Measurements from ENCODE around the gene MAGI2. TPM values are rescaled to one million over a fixed set of nuclear protein-coding genes. Genes with fewer than 3 reads are reported as not detected.

Gene MAGI2
- total and polyA plus RNA-seq, 2 experiments from 2014 or later: 3.5 to 4.1 TPM

DNA sequence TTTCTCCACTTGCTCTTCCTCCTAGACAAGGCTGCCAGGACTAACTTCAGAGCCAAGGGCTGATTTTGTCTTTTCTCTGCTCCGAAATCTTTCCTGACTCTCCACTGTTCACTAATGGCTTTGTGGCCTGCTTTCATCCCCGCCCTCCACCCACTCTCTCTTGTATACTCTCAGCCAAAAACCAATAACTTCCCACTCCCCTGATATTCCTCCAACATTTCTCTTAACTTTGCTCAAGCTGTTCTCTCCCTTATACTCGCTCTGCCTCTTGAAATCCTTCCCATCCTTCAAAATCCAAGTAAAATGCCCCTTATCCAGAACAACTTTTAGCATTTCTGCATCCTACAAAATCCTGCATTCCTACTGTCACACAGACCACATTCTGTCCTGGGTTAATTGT, 1440.1 kb downstream of the MAGI2 start:
- in situ Hi-C loops (cut with MboI): no loop called here
- 40 to 61% methylated on average over 3 of the region's 3 CpGs for WGBS, 2 experiments (ENCODE audit: low coverage in 1 of 2, low lambda C conversion rate in 2 of 2, missing lambda C conversion rate in 2 of 2)
- no peak for DNase-seq

GRCh38 chr7:78011642-78012041, 1441.8 kb downstream of the MAGI2 start:
- H3K36me3 ChIP-seq (ENCODE audit: low read depth): no peaks in the 10 kb centered on the region
- in situ Hi-C loops (cut with MboI): no loop called here

More for the DNA sequence above, 1440.1 kb downstream of the MAGI2 start:
- Histone ChIP-seq H3K27me3 (replicated peaks; ENCODE audit: insufficient read depth) (no peaks in the 10 kb centered on the region; the same call in 1 of the 2 replicates), H3F3A (ENCODE audit: insufficient read depth) (no peaks in the 10 kb centered on the region), H3K9me3 (ENCODE audit: low read depth) (no peaks in the 10 kb centered on the region), H4K20me1 (ENCODE audit: insufficient read depth) (no peaks in the 10 kb centered on the region), H3K4me1 (ENCODE audit: insufficient read depth) (0 out of 2 replicates have a peak, but pooled peaks cover 8% of the 10 kb centered on the region), H3K9me2 (ENCODE audit: insufficient read depth) (no peaks in the 10 kb centered on the region), H3K27ac (no peak overlapping the region), H3K4me3 (no peak overlapping the region), H3K4me2 (ENCODE audit: unreplicated experiment) (no peak overlapping the region), H2AFZ (no peak overlapping the region), H3K36me3 (ENCODE audit: low read depth) (no peaks in the 10 kb centered on the region), H3K79me2 (ENCODE audit: insufficient read depth) (no peaks in the 10 kb centered on the region), H3K9ac (no peak overlapping the region)
- TF ChIP-seq EZH2 (IDR thresholded peaks at IDR 0.05; ENCODE audit: insufficient read depth, poor library complexity, severe bottlenecking): no peak

GRCh38 chr7:78007231-78007630, 1446.2 kb downstream of the MAGI2 start:
- no peaks in the 10 kb centered on the region for H3K79me2 ChIP-seq (ENCODE audit: insufficient read depth)
- 56 to 63% methylated on average over 3 of the region's 3 CpGs for WGBS, 2 experiments (ENCODE audit: low coverage in 1 of 2, low lambda C conversion rate in 2 of 2, missing lambda C conversion rate in 2 of 2)
- H3K27me3 ChIP-seq (replicated peaks; ENCODE audit: insufficient read depth): no peaks in the 10 kb centered on the region; the same call in 1 of the 2 replicates
- no peak overlapping the region for H3K4me3 ChIP-seq
- in situ Hi-C loops (cut with MboI): no loop called here
- TF ChIP-seq EZH2 (IDR thresholded peaks at IDR 0.05; ENCODE audit: insufficient read depth, poor library complexity, severe bottlenecking) (no peak), EZH2phosphoT487 (IDR thresholded peaks at IDR 0.05; ENCODE audit: insufficient read depth, low read depth) (no peak)
- no peak overlapping the region for H2AFZ ChIP-seq
- H3K9me2 ChIP-seq (ENCODE audit: insufficient read depth): no peaks in the 10 kb centered on the region
- H3K9me3 ChIP-seq (ENCODE audit: low read depth): no peaks in the 10 kb centered on the region
- H3K27ac ChIP-seq: no peak overlapping the region
- H4K20me1 ChIP-seq (ENCODE audit: insufficient read depth): no peaks in the 10 kb centered on the region
- no peak for DNase-seq
- H3K9ac ChIP-seq: no peak overlapping the region
- H3K36me3 ChIP-seq (ENCODE audit: low read depth): no peaks in the 10 kb centered on the region
- H3F3A ChIP-seq (ENCODE audit: insufficient read depth): no peaks in the 10 kb centered on the region
- H3K4me1 ChIP-seq (ENCODE audit: insufficient read depth): no peaks in the 10 kb centered on the region
- H3K4me2 ChIP-seq (ENCODE audit: unreplicated experiment): no peak overlapping the region

More at GRCh38 chr7:78011642-78012041, 1441.8 kb downstream of the MAGI2 start:
- no peak for TF ChIP-seq EZH2 (IDR thresholded peaks at IDR 0.05; ENCODE audit: insufficient read depth, poor library complexity, severe bottlenecking)
- TF ChIP-seq EZH2phosphoT487 (IDR thresholded peaks at IDR 0.05; ENCODE audit: insufficient read depth, low read depth): no peak
- H3K9me3 ChIP-seq (ENCODE audit: low read depth): no peaks in the 10 kb centered on the region
- no peaks in the 10 kb centered on the region for H3K9me2 ChIP-seq (ENCODE audit: insufficient read depth)
- no peak overlapping the region for H3K4me2 ChIP-seq (ENCODE audit: unreplicated experiment)
- H4K20me1 ChIP-seq (ENCODE audit: insufficient read depth): no peaks in the 10 kb centered on the region
- H3F3A ChIP-seq (ENCODE audit: insufficient read depth): no peaks in the 10 kb centered on the region
- no peaks in the 10 kb centered on the region; the same call in 1 of the 2 replicates for H3K27me3 ChIP-seq (replicated peaks; ENCODE audit: insufficient read depth)
- no peak overlapping the region for H3K27ac ChIP-seq
- no peak for DNase-seq
- no peaks in the 10 kb centered on the region for H3K79me2 ChIP-seq (ENCODE audit: insufficient read depth)
- H3K9ac ChIP-seq: no peak overlapping the region
- no peaks in the 10 kb centered on the region for H3K4me1 ChIP-seq (ENCODE audit: insufficient read depth)
- no peak overlapping the region for H3K4me3 ChIP-seq
- no peak overlapping the region for H2AFZ ChIP-seq
- 36 to 37% methylated on average over 5 of the region's 5 CpGs for WGBS, 2 experiments (ENCODE audit: low coverage in 1 of 2, low lambda C conversion rate in 2 of 2, missing lambda C conversion rate in 2 of 2)

DNA sequence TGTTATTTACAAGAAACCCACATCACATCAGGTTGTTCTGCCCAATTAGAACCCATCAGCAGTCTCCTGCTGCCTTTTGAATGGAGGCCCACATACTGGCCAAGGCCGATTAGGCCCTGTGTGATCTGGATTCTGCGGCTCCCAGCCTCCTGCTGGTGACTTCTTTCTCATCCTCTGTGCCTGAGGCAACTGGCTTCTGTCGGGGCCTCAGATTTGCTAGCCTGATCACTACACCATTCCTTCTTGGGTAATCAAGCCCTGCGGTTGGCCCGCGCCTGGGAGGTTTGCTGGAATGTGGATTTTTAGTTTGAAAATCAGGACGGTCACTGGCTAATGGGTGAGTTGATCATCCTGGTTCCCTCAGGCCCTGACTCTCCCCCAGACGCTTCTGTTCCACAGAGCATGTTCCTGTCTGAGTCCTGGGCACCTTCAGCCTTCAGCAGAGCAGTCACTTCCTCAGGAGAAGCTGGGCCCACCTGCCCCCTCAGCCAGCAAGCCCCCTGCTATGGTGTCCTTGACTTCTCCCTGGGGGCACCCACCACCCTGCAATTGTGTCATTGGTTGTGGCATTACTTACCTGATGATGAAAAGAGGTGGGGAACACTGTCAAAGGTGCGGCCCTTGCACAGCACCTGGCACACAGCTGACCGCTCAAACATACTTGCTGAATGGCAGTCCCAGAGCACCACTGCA, 1447.3 kb downstream of the MAGI2 start:
- Histone ChIP-seq H2AFZ (no peak overlapping the region), H3K4me3 (no peak overlapping the region)
- DNase-seq: no peak

More for the DNA sequence above, 1447.3 kb downstream of the MAGI2 start:
- H3K27me3 ChIP-seq (replicated peaks; ENCODE audit: insufficient read depth): no peaks in the 10 kb centered on the region; the same call in 1 of the 2 replicates
- in situ Hi-C loops (cut with MboI): no loop called here
- no peak overlapping the region for H3K9ac ChIP-seq
- H4K20me1 ChIP-seq (ENCODE audit: insufficient read depth): no peaks in the 10 kb centered on the region
- H3K9me3 ChIP-seq (ENCODE audit: low read depth): no peaks in the 10 kb centered on the region
- H3K4me1 ChIP-seq (ENCODE audit: insufficient read depth): no peaks in the 10 kb centered on the region
- no peaks in the 10 kb centered on the region for H3K36me3 ChIP-seq (ENCODE audit: low read depth)
- H3K27ac ChIP-seq: no peak overlapping the region
- H3F3A ChIP-seq (ENCODE audit: insufficient read depth): no peaks in the 10 kb centered on the region
- 83 to 88% methylated on average over 10 of the region's 10 CpGs for WGBS, 2 experiments (ENCODE audit: low coverage in 1 of 2, low lambda C conversion rate in 2 of 2, missing lambda C conversion rate in 2 of 2)
- H3K9me2 ChIP-seq (ENCODE audit: insufficient read depth): no peaks in the 10 kb centered on the region
- H3K4me2 ChIP-seq (ENCODE audit: unreplicated experiment): no peak overlapping the region
- TF ChIP-seq EZH2phosphoT487 (IDR thresholded peaks at IDR 0.05; ENCODE audit: insufficient read depth, low read depth) (no peak), EZH2 (IDR thresholded peaks at IDR 0.05; ENCODE audit: insufficient read depth, poor library complexity, severe bottlenecking) (no peak)
- H3K79me2 ChIP-seq (ENCODE audit: insufficient read depth): no peaks in the 10 kb centered on the region
